Stimulated activated CD8-positive, alpha-beta memory T cell treated with anti-CD3 and anti-CD28 coated beads, Interleukin-4, amount 100 ng/mL, for 1 hour (primary cell): Measurements from ENCODE around the gene RRN3.
A peak's percentile ranks its signal among the peaks of the same experiment; 100 is the strongest.
"Not testable (repeated sequence)": the region's sequence is repeated elsewhere in the genome, so short reads cannot be mapped to it uniquely, and the experiment has no call there.

Source experiments
- DNase-seq, 2 donors: peaks; one replicate each; pipeline ENCODE4 v3.0.0-alpha.2; 2020; ENCODE audit warnings: low read depth in 2 of 2, low spot score in 1 of 2

The RRN3 gene

GRCh38 chr16:15028801-15029698 is 65.0 kb downstream of the RRN3 start:
- not testable (repeated sequence) for DNase-seq

GRCh38 chr16:15028345-15028715 is 65.7 kb downstream of the RRN3 start:
- not testable (repeated sequence) for DNase-seq

- not testable (repeated sequence) for DNase-seq
Observed at GRCh38 chr16:15027503-15028344, 66.3 kb downstream of the RRN3 start.

- not testable (repeated sequence) for DNase-seq
Observed at GRCh38 chr16:15027051-15027450, 67.0 kb downstream of the RRN3 start.

GRCh38 chr16:15025234-15025951 is 68.7 kb downstream of the RRN3 start:
- not testable (repeated sequence) for DNase-seq

GRCh38 chr16:15024858-15025199 is 69.2 kb downstream of the RRN3 start:
- not testable (repeated sequence) for DNase-seq

- not testable (repeated sequence) for DNase-seq
Observed at GRCh38 chr16:15023381-15024077, 70.5 kb downstream of the RRN3 start.

- peak in 1 of 2 donors; percentile 24 for DNase-seq
Observed at GRCh38 chr16:15022194-15022593, 71.9 kb downstream of the RRN3 start.

GRCh38 chr16:15021429-15021828 is 72.6 kb downstream of the RRN3 start:
- DNase-seq = not testable (repeated sequence)

- not testable (repeated sequence) for DNase-seq
Observed at GRCh38 chr16:15016951-15017580, 77.0 kb downstream of the RRN3 start.

GRCh38 chr16:15016354-15016753 is 77.7 kb downstream of the RRN3 start:
- DNase-seq = not testable (repeated sequence)

- DNase-seq = not testable (repeated sequence)
Observed at GRCh38 chr16:15015671-15016070, 78.4 kb downstream of the RRN3 start.

- DNase-seq = not testable (repeated sequence)
Observed at GRCh38 chr16:15012941-15013340, 81.1 kb downstream of the RRN3 start.
